IMR-90 (cell line): ENCODE measurements around the gene MED12L. TPM values are rescaled to one million over a fixed set of nuclear protein-coding genes. Genes with fewer than 3 reads are reported as not detected.

Source experiments
- ATAC-seq: fragments of 200-7000 bp; cut with Tn5 transposase; 2 replicates; pipeline ENCODE4 v1.9.1; 2020; ENCODE audit warnings: low read depth, mild to moderate bottlenecking, moderate library complexity
- BruUV-seq: library from RNA; stranded (reverse); fragments of 400-500 nt; replicated peaks from 2 replicates; lab custom pipeline; 2021; lab: Mats Ljungman, UMichigan
- CTCF ChIA-PET: fragments of 300-600 bp; formaldehyde crosslinking; extraction: SDS; loops from one replicate; lab custom pipeline; 2021; ENCODE audit warnings: antibody characterized with exemption; lab: Yijun Ruan, JAX
- POLR2A ChIA-PET: fragments of 300-600 bp; sonication (Branson Sonifier 250); formaldehyde crosslinking; loops from one replicate; lab custom pipeline; 2022; ENCODE audit warnings: antibody characterized with exemption; ENCODE audit not compliant: unreplicated experiment; lab: Charles Lee
- DNase-seq: peaks from one replicate; pipeline ENCODE4 v3.0.0; 2013
- H2AFZ ChIP-seq: replicated peaks from 2 replicates; pipeline ENCODE3; 2013; ENCODE audit warnings: low read length, mild to moderate bottlenecking; ENCODE audit not compliant: poor library complexity
- H2AK5ac ChIP-seq: 2 replicates; pipeline ENCODE4 v1.6.1; 2013; ENCODE audit warnings: low read depth, low read length, inconsistent platforms
- H2AK9ac ChIP-seq: replicated peaks from 2 replicates; pipeline ENCODE3; 2013; ENCODE audit warnings: mild to moderate bottlenecking, low read depth, low read length, moderate library complexity; ENCODE audit not compliant: poor library complexity
- H2BK120ac ChIP-seq: 2 replicates; pipeline ENCODE4 v1.6.1; 2013; ENCODE audit warnings: low read depth, low read length, inconsistent platforms
- H2BK15ac ChIP-seq: 3 replicates; pipeline ENCODE4 v1.6.1; 2013; ENCODE audit warnings: low read depth, low read length, inconsistent platforms
- H2BK20ac ChIP-seq: 2 replicates; pipeline ENCODE4 v1.6.1; 2013; ENCODE audit warnings: low read depth, mild to moderate bottlenecking, inconsistent platforms, low read length, moderate library complexity
- H2BK5ac ChIP-seq: 2 replicates; pipeline ENCODE4 v1.6.1; 2013; ENCODE audit warnings: mild to moderate bottlenecking, low read depth, low read length, inconsistent platforms; ENCODE audit not compliant: poor library complexity, severe bottlenecking
- H3K14ac ChIP-seq: replicated peaks from 2 replicates; pipeline ENCODE4 v1.6.1; 2013; ENCODE audit warnings: low read depth, low read length, inconsistent platforms
- H3K18ac ChIP-seq: 2 replicates; pipeline ENCODE4 v1.6.1; 2013; ENCODE audit warnings: low read depth, low read length, control low read depth
- H3K23ac ChIP-seq: 2 replicates; pipeline ENCODE4 v1.6.1; 2013; ENCODE audit warnings: low read depth, low read length, inconsistent platforms
- H3K27ac ChIP-seq: 2 replicates; pipeline ENCODE4 v1.5.1; 2013; ENCODE audit warnings: mild to moderate bottlenecking, control low read depth, low read length; ENCODE audit not compliant: insufficient read depth
- H3K27me3 ChIP-seq: 2 replicates; pipeline ENCODE4 v1.6.1; 2013; ENCODE audit warnings: low read length; ENCODE audit not compliant: control insufficient read depth, insufficient read depth
- H3K36me3 ChIP-seq: 2 replicates; pipeline ENCODE4 v1.6.1; 2013; ENCODE audit warnings: low read length, mixed read lengths; ENCODE audit not compliant: control insufficient read depth, insufficient read depth
- H3K4ac ChIP-seq: 2 replicates; pipeline ENCODE4 v1.6.1; 2013; ENCODE audit warnings: low read depth, low read length, inconsistent platforms
- H3K4me1 ChIP-seq: 2 replicates; pipeline ENCODE4 v1.6.1; 2013; ENCODE audit warnings: low read length, mixed read lengths; ENCODE audit not compliant: control insufficient read depth, insufficient read depth
- H3K4me2 ChIP-seq: 2 replicates; pipeline ENCODE4 v1.6.1; 2013; ENCODE audit warnings: low read depth, mild to moderate bottlenecking, control low read depth, low read length, moderate library complexity
- H3K4me3 ChIP-seq: 2 replicates; pipeline ENCODE4 v1.5.1; 2013; ENCODE audit warnings: low read depth, mild to moderate bottlenecking, control low read depth, low read length, moderate library complexity; ENCODE audit not compliant: insufficient read depth
- H3K56ac ChIP-seq: 2 replicates; pipeline ENCODE4 v1.6.1; 2013; ENCODE audit warnings: low read length, inconsistent platforms; ENCODE audit not compliant: insufficient read depth; ENCODE audit errors: extremely low read depth
- H3K79me1 ChIP-seq, 2 experiments: 2 replicates each; pipeline ENCODE4 v1.6.1; 2013; ENCODE audit warnings: low read length in 2 of 2, inconsistent platforms in 1 of 2, low read depth in 1 of 2
- H3K9ac ChIP-seq: 2 replicates; pipeline ENCODE4 v1.6.1; 2013; ENCODE audit warnings: low read depth, low read length, control low read depth
- H3K9me1 ChIP-seq: 2 replicates; pipeline ENCODE4 v1.6.1; 2013; ENCODE audit warnings: low read length, inconsistent platforms; ENCODE audit not compliant: insufficient read depth
- H3K9me3 ChIP-seq: 2 replicates; pipeline ENCODE4 v1.6.1; 2013; ENCODE audit warnings: low read length; ENCODE audit not compliant: control insufficient read depth, insufficient read depth
- H4K20me1 ChIP-seq: 2 replicates; pipeline ENCODE4 v1.6.1; 2013; ENCODE audit warnings: low read length, inconsistent platforms; ENCODE audit not compliant: insufficient read depth
- H4K5ac ChIP-seq: 2 replicates; pipeline ENCODE4 v1.6.1; 2013; ENCODE audit warnings: mild to moderate bottlenecking, low read depth, low read length, control low read depth
- H4K8ac ChIP-seq, 2 experiments: 2 replicates each; pipeline ENCODE4 v1.6.1; 2013; ENCODE audit warnings: low read depth in 2 of 2, low read length in 2 of 2, control low read depth in 1 of 2, inconsistent platforms in 1 of 2
- H4K91ac ChIP-seq: 2 replicates; pipeline ENCODE4 v1.6.1; 2013; ENCODE audit warnings: low read depth, low read length, inconsistent platforms; ENCODE audit not compliant: insufficient read depth
- CHD1 ChIP-seq: IDR thresholded peaks from 2 replicates; pipeline ENCODE4 v1.6.1; 2012; ENCODE audit warnings: low read depth, low read length, improper control_type of control experiment
- MAFK ChIP-seq: IDR thresholded peaks from 2 replicates; pipeline ENCODE4 v1.6.1; 2012; ENCODE audit warnings: low read depth, low read length, improper control_type of control experiment
- NFE2L2 ChIP-seq: fragments of 150-350 bp; IDR thresholded peaks from 2 replicates; pipeline ENCODE4 v1.6.1; 2016; ENCODE audit warnings: low read depth, mild to moderate bottlenecking, low read length
- POLR2A ChIP-seq: IDR thresholded peaks from 2 replicates; pipeline ENCODE4 v1.6.1; 2012; ENCODE audit warnings: mild to moderate bottlenecking, low read depth, low read length
- SMC3 ChIP-seq: fragments of 150-350 bp; IDR thresholded peaks from 2 replicates; pipeline ENCODE4 v1.6.1; 2016; ENCODE audit warnings: low read depth, mild to moderate bottlenecking, antibody characterized with exemption, low read length, moderate library complexity
- WGBS, 2 experiments: methylation state at CpG; one replicate each; pipeline versions ENCODE4 v1.1.5 to v1.1.7; 2013; ENCODE audit warnings: missing lambda C conversion rate in 2 of 2; ENCODE audit not compliant: insufficient read length in 1 of 2; ENCODE audit errors: extremely low coverage in 2 of 2; 5-methylcytosine and 5-hydroxymethylcytosine counted together
- dilution Hi-C: fragments of 300-500 bp; cut with HindIII; formaldehyde crosslinking; loops from one replicate; pipeline ENCODE4 v1.14.3; 2018; ENCODE audit warnings: low sequenced_read_pairs; ENCODE audit not compliant: unreplicated experiment
- in situ Hi-C: fragments of 300-500 bp; cut with MboI; formaldehyde crosslinking; loops from 3 replicates; pipeline ENCODE4 v1.14.3; 2019; ENCODE audit warnings: low sequenced_read_pairs, inconsistent platforms, mixed read lengths
- intact Hi-C: fragments of 100-400 bp; cut with micrococcal nuclease; formaldehyde crosslinking; loops from 2 replicates; pipeline ENCODE4 v1.10.0; 2022
- polyA plus RNA-seq, 3 experiments: library from polyadenylated mRNA; depleted of rRNA; stranded (reverse); fragments of >200 nt; gene quantifications; 2 replicates each; pipeline ENCODE4 v1.2.3, GENCODE V29; 2012; ENCODE audit warnings: low replicate concordance in 1 of 3
- total RNA-seq: library from RNA; depleted of rRNA; stranded (reverse); fragments of >200 nt; gene quantifications from 2 replicates; pipeline ENCODE4 v1.2.3, GENCODE V29; 2012
- TF ChIP-seq, protein P1 (sequence below): fragments of 150-350 bp; IDR thresholded peaks from 2 replicates; pipeline ENCODE4 v1.6.1; 2016; ENCODE audit warnings: low read depth, mild to moderate bottlenecking, low read length, moderate library complexity, borderline replicate concordance
- TF ChIP-seq, protein P2 (sequence below): conservative IDR thresholded peaks from 2 replicates; pipeline ENCODE4 v1.5.1; 2012; ENCODE audit warnings: mild to moderate bottlenecking, low read depth, low read length, improper control_type of control experiment
- TF ChIP-seq, protein P3 (sequence below): fragments of 150-350 bp; IDR thresholded peaks from 2 replicates; pipeline ENCODE4 v1.6.1; 2017; ENCODE audit warnings: mild to moderate bottlenecking, antibody characterized with exemption, low read length, low read depth

Gene MED12L
- total and polyA plus RNA-seq, 2 of the 4 experiments (the other 2 are of a cell fraction) = 0.05 to 0.18 TPM

DNA sequence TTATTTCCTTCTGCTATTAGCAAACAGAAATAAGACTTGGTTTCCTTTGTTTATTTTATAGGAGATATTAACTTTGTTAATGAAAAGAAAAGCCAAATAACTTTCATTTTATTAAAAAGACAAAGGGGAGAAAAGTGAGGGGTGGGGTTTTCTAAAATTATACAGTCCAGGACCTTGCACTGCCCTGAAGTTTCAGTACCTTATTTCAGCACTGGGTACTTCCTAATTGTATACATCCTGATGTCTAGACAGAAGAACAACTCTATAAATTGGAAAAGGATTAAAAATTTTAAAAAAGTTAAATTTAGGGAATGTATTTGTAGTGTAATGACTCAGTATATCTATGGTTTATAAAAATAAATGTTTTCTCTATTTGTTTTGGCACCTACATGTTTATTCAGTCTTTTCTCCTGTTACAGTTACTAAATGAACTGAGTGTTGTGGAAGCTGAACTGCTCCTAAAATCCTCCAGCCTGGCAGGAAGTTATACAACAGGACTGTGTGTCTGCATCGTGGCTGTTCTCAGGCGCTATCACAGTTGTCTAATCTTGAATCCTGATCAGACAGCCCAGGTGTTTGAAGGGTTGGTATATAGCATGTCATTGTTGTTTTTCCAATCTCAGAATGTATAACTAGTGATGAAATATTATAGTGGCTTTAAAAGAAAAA is 271.5 kb downstream of the MED12L start:
- Histone ChIP-seq H3K27ac (no peak overlapping the region), H4K5ac (no peak overlapping the region), H4K91ac (no peak overlapping the region), H4K20me1 (no peaks in the 10 kb centered on the region), H3K4me3 (no peak overlapping the region), H2BK20ac (no peak overlapping the region), H3K4me1 (peaks cover 2% of the 10 kb centered on the region), H4K8ac (no peak overlapping the region), H3K18ac (no peak overlapping the region), H2BK15ac (no peak overlapping the region), H3K79me1 (no peaks in the 10 kb centered on the region), H3K4ac (no peak overlapping the region), H3K27me3 (no peaks in the 10 kb centered on the region), H3K4me2 (peak overlapping the region; percentile 41; the same call in 1 of the 2 replicates), H3K23ac (no peak overlapping the region), H2AFZ (no peak overlapping the region), H3K14ac (no peak overlapping the region), H2AK9ac (no peak overlapping the region), H3K56ac (no peak overlapping the region), H2BK5ac (no peak overlapping the region), H2BK120ac (no peak overlapping the region), H3K9ac (no peak overlapping the region), H3K36me3 (no peaks in the 10 kb centered on the region), H3K9me3 (no peaks in the 10 kb centered on the region), H3K9me1 (no peaks in the 10 kb centered on the region), H2AK5ac (no peak overlapping the region)
- POLR2A ChIA-PET = no interaction called here
- no TSS peak for BruUV-seq
- dilution Hi-C loops (no loop called here), intact Hi-C loops (no loop called here), in situ Hi-C loops (no loop called here)
- ATAC-seq = peak; percentile 51
- TF ChIP-seq, protein P1, sequence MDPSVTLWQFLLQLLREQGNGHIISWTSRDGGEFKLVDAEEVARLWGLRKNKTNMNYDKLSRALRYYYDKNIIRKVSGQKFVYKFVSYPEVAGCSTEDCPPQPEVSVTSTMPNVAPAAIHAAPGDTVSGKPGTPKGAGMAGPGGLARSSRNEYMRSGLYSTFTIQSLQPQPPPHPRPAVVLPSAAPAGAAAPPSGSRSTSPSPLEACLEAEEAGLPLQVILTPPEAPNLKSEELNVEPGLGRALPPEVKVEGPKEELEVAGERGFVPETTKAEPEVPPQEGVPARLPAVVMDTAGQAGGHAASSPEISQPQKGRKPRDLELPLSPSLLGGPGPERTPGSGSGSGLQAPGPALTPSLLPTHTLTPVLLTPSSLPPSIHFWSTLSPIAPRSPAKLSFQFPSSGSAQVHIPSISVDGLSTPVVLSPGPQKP = no peak
- no peak for TF ChIP-seq SMC3
- no peak for TF ChIP-seq POLR2A
- no peak for TF ChIP-seq MAFK
- TF ChIP-seq, protein P2, sequence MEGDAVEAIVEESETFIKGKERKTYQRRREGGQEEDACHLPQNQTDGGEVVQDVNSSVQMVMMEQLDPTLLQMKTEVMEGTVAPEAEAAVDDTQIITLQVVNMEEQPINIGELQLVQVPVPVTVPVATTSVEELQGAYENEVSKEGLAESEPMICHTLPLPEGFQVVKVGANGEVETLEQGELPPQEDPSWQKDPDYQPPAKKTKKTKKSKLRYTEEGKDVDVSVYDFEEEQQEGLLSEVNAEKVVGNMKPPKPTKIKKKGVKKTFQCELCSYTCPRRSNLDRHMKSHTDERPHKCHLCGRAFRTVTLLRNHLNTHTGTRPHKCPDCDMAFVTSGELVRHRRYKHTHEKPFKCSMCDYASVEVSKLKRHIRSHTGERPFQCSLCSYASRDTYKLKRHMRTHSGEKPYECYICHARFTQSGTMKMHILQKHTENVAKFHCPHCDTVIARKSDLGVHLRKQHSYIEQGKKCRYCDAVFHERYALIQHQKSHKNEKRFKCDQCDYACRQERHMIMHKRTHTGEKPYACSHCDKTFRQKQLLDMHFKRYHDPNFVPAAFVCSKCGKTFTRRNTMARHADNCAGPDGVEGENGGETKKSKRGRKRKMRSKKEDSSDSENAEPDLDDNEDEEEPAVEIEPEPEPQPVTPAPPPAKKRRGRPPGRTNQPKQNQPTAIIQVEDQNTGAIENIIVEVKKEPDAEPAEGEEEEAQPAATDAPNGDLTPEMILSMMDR = no peak
- TF ChIP-seq NFE2L2 = no peak
- no peak for TF ChIP-seq CHD1
- TF ChIP-seq, protein P3, sequence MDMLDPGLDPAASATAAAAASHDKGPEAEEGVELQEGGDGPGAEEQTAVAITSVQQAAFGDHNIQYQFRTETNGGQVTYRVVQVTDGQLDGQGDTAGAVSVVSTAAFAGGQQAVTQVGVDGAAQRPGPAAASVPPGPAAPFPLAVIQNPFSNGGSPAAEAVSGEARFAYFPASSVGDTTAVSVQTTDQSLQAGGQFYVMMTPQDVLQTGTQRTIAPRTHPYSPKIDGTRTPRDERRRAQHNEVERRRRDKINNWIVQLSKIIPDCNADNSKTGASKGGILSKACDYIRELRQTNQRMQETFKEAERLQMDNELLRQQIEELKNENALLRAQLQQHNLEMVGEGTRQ = no peak
- CTCF ChIA-PET = interaction anchor here (0.7 kb wide), 2 partner anchors 33 to 81 kb away, joined by 3 read pairs; no protein-coding TSS in a partner anchor
- peak; percentile 30 for DNase-seq
- WGBS, 2 experiments = no CpG with 5 or more reads among the region's 2 CpGs
